ENCODE results near the gene LRRC4C.

GRCh38 chr11:40223596-40224330, 1235.7 kb downstream of the LRRC4C start:
- no peak for TF ChIP-seq CTCF (IDR thresholded peaks at IDR 0.05)
- TF ChIP-seq POLR2A (IDR thresholded peaks at IDR 0.05): no peak
